Right ventricle myocardium inferior (tissue), 1 donor: ENCODE results near the gene MAP2K3. TPM values are rescaled to one million over a fixed set of nuclear protein-coding genes. Genes with fewer than 3 reads are reported as not detected.

Source experiments
- ATAC-seq: fragments of 200-7000 bp; cut with Tn5 transposase; one replicate; pipeline ENCODE4 v1.9.1; 2020; ENCODE audit warnings: mild to moderate bottlenecking, moderate library complexity
- DNase-seq: peaks from one replicate; pipeline ENCODE4 v3.0.0; 2021; ENCODE audit errors: missing footprints
- intact Hi-C: fragments of 100-400 bp; cut with DNase I; formaldehyde crosslinking; loops from one replicate; pipeline ENCODE4 v1.11.0; 2022
- total RNA-seq: library from RNA; stranded (reverse); fragmentation: NEBNext Ultra II Directional; extraction: Animal tissue kit (Norgen Biotek cat#: 25700); gene quantifications from one replicate; pipeline ENCODE4 v1.2.1, GENCODE V29; 2021
- donor health status: DM: no; HTN: yes; CAD: no; lungs with severe emphysema.

Gene MAP2K3
- total RNA-seq, 1 donor from 2014 or later, result 37.7 TPM

- ATAC-seq (no peak), DNase-seq (no peak)
- intact Hi-C loops, result no loop called here
These were observed 7.2 kb upstream of the MAP2K3 start for GRCh38 chr17:21277332-21277731.

- intact Hi-C loops, result no loop called here
- DNase-seq, result no peak
These were observed 5.9 kb upstream of the MAP2K3 start for GRCh38 chr17:21278450-21279197.

DNA sequence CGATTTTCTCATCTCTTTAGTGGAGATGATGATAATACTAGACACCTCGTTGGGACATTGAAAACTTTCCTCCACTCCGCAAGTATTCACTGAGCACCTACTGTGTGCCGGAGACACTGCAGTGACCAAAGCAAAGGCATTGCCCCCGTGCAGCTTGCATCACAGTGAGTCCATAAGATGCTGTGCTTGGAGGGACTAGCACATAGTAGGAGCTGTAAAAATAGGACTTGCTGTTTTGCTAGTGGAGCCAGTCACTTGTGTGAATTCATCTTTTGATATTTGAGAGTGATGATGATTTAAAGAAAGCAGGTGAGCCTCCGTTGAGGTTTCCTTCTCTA is 5.3 kb upstream of the MAP2K3 start:
- ATAC-seq (no peak), DNase-seq (no peak)
- intact Hi-C loops, result no loop called here

More at GRCh38 chr17:21278450-21279197, 5.9 kb upstream of the MAP2K3 start:
- ATAC-seq, result no peak

GRCh38 chr17:21279582-21279981 is 4.9 kb upstream of the MAP2K3 start:
- intact Hi-C loops, result no loop called here
- ATAC-seq (no peak), DNase-seq (no peak)

DNA sequence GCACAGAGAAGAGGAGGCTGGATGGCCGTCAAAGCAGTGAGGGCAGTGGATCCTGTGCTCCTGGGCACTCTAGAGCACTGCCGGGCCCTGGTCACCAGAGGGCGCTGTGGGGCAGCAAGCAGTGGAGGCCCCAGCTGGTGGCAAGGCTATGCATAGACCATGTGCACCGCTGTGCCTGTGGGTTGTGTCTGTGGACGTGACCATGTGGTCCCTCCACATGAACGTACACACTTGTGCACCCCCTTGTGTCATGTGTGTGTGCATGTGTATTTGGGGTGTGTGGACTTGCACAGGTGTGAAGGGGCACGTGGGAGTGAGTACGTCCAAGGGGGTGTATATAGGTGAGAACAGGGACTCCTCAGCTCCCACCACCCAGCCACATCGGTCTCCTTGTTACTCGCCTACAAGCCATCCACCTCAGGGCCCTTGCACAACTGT is 4.4 kb upstream of the MAP2K3 start:
- intact Hi-C loops, result loop anchor here (1.0 to 5.0 kb wide), 4 partner anchors 42 to 238 kb away; partner anchors contain the start of gene USP22
- DNase-seq (peak; percentile 95), ATAC-seq (peak; percentile 57)

- intact Hi-C loops, result loop anchor here (5.0 kb wide), 3 partner anchors 40 to 240 kb away; partner anchors contain the start of gene USP22
- ATAC-seq (no peak), DNase-seq (no peak)
These were observed 2.3 kb upstream of the MAP2K3 start for GRCh38 chr17:21282231-21282630.

DNA sequence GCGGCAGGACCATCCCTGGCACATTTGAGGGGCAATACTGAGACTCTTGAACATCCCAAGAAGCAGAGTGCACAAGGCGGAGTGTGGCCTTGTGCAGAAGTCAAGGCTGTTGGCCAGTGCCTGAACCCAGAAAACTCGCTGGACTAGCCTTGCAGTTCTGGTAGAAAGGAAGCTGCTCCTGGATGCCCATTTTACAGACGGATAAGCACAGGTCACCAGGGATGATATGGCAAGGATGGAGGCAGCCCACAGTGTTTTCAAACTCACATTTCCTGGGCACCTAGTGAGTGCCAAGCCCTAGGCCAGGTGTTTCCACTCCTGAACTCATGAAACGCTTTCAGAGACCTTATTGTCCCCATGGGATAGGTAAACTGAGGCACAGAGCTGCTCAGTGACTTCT is 1.7 kb upstream of the MAP2K3 start:
- intact Hi-C loops, result loop anchor here (5.0 kb wide), 3 partner anchors 39 to 241 kb away; partner anchors contain the start of gene USP22
- DNase-seq (no peak), ATAC-seq (no peak)

DNA sequence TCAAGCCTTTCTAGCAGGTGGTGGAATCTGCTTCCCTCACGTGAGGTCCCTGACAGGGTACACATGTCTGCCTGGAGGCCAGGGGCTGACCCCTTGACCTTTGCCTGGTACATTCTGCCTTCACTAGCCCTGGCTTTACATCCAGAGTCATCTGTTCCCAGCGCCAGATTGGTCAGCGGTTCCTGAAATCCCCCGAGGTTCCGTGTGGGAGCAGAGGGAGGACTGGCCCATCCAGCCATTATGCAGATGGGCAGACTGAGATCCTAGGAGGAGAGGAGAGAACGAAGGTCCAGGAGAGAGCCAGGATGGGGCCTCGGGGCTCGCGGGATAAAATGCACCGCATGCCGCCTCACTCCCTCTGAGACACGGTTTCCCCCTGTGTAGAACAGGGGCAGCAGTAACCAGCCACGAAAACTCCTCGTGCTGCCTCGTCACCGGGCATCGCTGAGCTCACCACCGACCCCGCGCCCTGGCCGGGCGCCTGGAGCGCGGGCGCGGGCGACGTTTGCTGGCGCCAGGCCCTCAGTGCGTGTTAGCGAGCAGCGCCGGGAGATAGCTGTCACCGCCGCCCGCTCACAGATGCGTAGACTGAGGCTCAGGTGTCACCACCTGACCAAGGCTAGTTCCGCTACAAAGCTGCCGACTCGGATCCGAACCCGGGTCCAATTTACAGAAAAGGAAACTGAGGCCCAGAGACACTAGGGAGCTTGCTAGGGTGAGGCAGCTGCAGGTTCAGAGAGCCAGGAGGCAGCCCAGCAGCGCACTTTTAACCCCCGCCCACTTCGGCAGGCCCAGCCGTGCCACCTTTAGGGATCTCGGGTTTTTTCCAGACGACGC is 811 bp upstream of the MAP2K3 start:
- no peak for ATAC-seq
- intact Hi-C loops, result loop anchor here (2.0 to 5.0 kb wide), 5 partner anchors 31 to 241 kb away; partner anchors contain the start of genes DHRS7B, NATD1 and USP22
- no peak for DNase-seq

DNA sequence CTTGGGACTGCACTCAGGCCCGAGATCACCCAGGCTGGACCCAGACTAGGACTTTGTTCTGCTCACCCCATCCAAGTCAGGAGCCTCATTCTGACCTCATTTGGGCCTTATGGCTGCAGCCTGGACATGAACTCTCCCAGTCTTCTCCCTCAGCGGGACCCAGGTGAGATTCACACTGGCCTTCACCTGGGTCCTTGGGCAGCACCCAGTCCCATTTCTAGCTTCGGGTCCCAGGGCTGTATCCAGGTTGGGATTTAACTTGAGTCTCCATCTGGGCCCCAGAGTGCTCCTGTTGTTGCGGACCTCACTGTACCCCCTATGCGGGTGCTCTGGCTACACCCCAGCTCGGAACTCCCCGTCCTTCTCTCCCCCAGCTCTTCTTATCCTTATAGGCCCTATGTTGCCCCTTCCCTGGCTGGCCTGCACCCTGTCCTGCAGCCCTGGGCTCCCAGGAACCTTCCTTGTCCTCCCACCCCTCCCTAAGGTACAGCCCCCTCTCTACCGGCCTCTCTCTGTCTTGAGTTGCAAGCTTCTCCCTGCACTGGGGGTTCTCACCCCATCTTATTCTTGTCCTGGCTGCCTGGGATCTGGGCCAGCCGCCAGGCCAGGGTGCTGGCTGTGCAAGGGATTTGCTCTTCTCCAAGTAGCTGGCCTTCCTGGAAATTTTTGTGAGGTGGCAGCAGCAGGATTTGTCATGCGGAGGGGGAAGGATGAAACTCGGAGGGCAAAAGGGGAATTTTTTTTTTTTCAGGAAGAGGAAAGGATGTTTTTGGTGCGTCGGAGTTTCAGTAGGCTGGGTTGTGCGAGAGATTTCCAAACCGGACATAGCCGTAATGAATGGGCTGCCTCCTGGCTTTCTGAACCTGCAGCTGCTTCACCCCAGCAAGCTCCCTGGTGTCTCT is 904 bp downstream of the MAP2K3 start:
- intact Hi-C loops, result loop anchor here (2.0 to 5.0 kb wide), 3 partner anchors 33 to 159 kb away; partner anchors contain the start of genes DHRS7B and NATD1
- DNase-seq, result no peak
- no peak for ATAC-seq

- DNase-seq (peak; percentile 94), ATAC-seq (peak; percentile 53)
- intact Hi-C loops, result loop anchor here (5.0 kb wide), 1 partner anchor 86 kb away; no protein-coding TSS in a partner anchor
These were observed 1.7 kb downstream of the MAP2K3 start for GRCh38 chr17:21286066-21286770.

- intact Hi-C loops, result loop anchor here (5.0 kb wide), 1 partner anchor 85 kb away; no protein-coding TSS in a partner anchor
- ATAC-seq, result no peak
- no peak for DNase-seq
These were observed 2.6 kb downstream of the MAP2K3 start for GRCh38 chr17:21286909-21287702.

GRCh38 chr17:21287703-21288449 is 3.4 kb downstream of the MAP2K3 start:
- DNase-seq (peak; percentile 97), ATAC-seq (peak; percentile 61)
- intact Hi-C loops, result loop anchor here (5.0 kb wide), 1 partner anchor 84 kb away; no protein-coding TSS in a partner anchor

DNA sequence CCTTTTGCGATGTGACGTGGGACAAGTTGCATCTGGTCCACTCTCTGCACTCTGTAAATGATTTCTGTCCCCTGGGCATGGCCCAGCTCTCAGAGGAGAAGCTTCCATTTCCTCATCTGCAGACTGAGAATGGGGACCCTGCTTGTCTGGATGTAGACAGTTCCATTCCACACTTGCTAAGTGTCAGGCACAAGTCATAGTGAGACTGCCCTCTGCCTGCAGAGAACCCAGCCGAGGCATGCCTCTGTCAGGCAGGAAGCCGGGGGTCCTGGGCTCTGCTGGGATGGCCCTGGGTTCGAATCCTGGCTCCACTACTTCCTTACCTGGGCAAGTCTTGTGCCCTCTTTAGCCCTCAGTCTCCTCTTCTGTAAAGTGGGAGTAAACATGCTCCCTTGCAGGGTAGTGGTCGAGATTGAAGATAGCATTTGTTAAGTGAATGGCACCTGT is 4.1 kb downstream of the MAP2K3 start:
- DNase-seq, result no peak
- intact Hi-C loops, result loop anchor here (5.0 kb wide), 1 partner anchor 84 kb away; no protein-coding TSS in a partner anchor
- no peak for ATAC-seq

DNA sequence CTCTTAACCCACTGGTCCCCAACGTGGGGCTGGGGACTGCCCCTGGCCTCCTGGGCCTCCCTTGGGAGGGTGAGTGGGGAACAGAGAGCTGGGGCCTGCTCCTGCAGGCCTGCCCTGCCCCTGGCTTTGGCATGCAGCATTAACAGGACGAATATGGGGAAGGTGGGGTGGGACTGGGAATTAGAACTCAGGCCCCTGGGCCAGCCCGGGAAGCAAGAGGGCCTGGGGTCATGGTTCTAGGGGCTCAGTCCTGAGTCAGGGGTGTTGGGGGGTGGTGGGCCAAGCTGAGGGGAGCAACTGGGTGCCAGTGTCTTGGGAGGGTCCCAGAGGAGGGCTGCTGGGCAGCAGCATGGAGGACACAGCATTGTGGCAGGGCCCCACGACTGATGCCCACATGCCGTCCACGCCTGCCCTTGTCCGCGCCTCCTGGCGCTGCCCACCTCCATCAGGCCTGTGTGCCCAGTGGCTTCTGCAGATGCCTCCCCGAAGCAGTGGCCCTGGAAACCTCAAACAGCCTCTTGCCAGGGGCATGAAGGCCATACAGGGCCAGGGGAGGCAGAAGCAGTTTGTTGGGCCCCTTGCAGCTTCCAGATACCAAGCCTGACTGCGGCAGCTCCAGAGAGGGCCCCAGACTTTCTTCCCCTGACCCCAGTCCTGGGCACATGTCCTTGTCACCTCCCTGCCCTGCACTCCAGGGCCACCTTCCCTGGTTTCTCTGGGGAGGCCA is 4.8 kb downstream of the MAP2K3 start:
- intact Hi-C loops, result loop anchor here (5.0 kb wide), 1 partner anchor 83 kb away; no protein-coding TSS in a partner anchor
- ATAC-seq, result no peak
- no peak for DNase-seq

GRCh38 chr17:21289902-21290571 is 5.5 kb downstream of the MAP2K3 start:
- ATAC-seq (peak; percentile 64), DNase-seq (peak; percentile 86)
- intact Hi-C loops, result loop anchor here (5.0 kb wide), 1 partner anchor 82 kb away; no protein-coding TSS in a partner anchor
